Peyer's patch (tissue), 4 donors: Measurements from ENCODE around the gene TXNRD2.

ENCODE experiments used
- CTCF ChIP-seq, 6 experiments: fragments of 450-650 bp in 4 of 6; fragments of 200-600 bp in 2 of 6; sonication (generic) in 1 of 6; IDR thresholded peaks; one replicate each; pipeline ENCODE4 v1.5.1; 2017 to 2019; ENCODE audit warnings: antibody characterized with exemption in 6 of 6, mild to moderate bottlenecking in 3 of 6, moderate library complexity in 1 of 6
- POLR2A ChIP-seq, 2 donors: fragments of 450-650 bp; IDR thresholded peaks; one replicate each; pipeline ENCODE4 v1.5.1; 2017; ENCODE audit warnings: antibody characterized with exemption in 2 of 2, mild to moderate bottlenecking in 2 of 2, moderate library complexity in 2 of 2

DNA sequence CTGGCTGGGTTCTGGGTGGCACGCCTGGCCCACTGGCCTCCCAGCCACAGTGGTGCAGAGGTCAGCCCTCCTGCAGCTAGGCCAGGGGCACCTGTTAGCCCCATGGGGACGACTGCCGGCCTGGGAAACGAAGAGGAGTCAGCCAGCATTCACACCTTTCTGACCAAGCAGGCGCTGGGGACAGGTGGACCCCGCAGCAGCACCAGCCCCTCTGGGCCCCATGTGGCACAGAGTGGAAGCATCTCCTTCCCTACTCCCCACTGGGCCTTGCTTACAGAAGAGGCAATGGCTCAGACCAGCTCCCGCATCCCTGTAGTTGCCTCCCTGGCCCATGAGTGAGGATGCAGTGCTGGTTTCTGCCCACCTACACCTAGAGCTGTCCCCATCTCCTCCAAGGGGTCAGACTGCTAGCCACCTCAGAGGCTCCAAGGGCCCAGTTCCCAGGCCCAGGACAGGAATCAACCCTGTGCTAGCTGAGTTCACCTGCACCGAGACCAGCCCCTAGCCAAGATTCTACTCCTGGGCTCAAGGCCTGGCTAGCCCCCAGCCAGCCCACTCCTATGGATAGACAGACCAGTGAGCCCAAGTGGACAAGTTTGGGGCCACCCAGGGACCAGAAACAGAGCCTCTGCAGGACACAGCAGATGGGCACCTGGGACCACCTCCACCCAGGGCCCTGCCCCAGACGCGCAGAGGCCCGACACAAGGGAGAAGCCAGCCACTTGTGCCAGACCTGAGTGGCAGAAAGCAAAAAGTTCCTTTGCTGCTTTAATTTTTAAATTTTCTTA, 27.7 kb upstream of the TXNRD2 start:
- TF ChIP-seq CTCF (IDR thresholded peaks at IDR 0.05) (no peak), POLR2A (IDR thresholded peaks at IDR 0.05) (no peak)
